Osteocyte (in vitro differentiated cells): Measurements from ENCODE around the gene JPH4. TPM values are rescaled to one million over a fixed set of nuclear protein-coding genes. Genes with fewer than 3 reads are reported as not detected.
"Not testable (repeated sequence)": the region's sequence is repeated elsewhere in the genome, so short reads cannot be mapped to it uniquely, and the experiment has no call there.

ENCODE experiments used
- DNase-seq: peaks from one replicate; pipeline ENCODE4 v3.0.0; 2021; ENCODE audit warnings: mixed read lengths; ENCODE audit not compliant: unreplicated experiment; ENCODE audit errors: extremely low spot score
- H3K27ac Mint-ChIP-seq: one replicate; pipeline ENCODE4 v1.8.0; 2021; ENCODE audit warnings: mild to moderate bottlenecking, mixed read lengths; ENCODE audit not compliant: unreplicated experiment
- H3K27me3 Mint-ChIP-seq: one replicate; pipeline ENCODE4 v1.8.0; 2021; ENCODE audit warnings: mixed read lengths; ENCODE audit not compliant: unreplicated experiment
- H3K36me3 Mint-ChIP-seq: one replicate; pipeline ENCODE4 v1.8.0; 2021; ENCODE audit warnings: mixed read lengths; ENCODE audit not compliant: unreplicated experiment
- H3K4me1 Mint-ChIP-seq: one replicate; pipeline ENCODE4 v1.8.0; 2021; ENCODE audit warnings: mixed read lengths; ENCODE audit not compliant: unreplicated experiment
- H3K4me3 Mint-ChIP-seq: one replicate; pipeline ENCODE4 v1.8.0; 2021; ENCODE audit warnings: mild to moderate bottlenecking, moderate library complexity, mixed read lengths; ENCODE audit not compliant: unreplicated experiment
- H3K9me3 Mint-ChIP-seq: one replicate; pipeline ENCODE4 v1.8.0; 2021; ENCODE audit warnings: mixed read lengths; ENCODE audit not compliant: unreplicated experiment
- total RNA-seq: library from RNA; stranded (reverse); gene quantifications from 2 replicates; pipeline ENCODE4 v1.2.1, GENCODE V29; 2021
- TF ChIP-seq, protein P1 (sequence below): fragments of 200-600 bp; sonication (generic); IDR thresholded peaks from 2 replicates; pipeline ENCODE4 v1.5.0; 2021; ENCODE audit warnings: antibody characterized with exemption, mild to moderate bottlenecking, moderate library complexity

The JPH4 gene
- total RNA-seq, 1 donor from 2014 or later = not detected

DNA sequence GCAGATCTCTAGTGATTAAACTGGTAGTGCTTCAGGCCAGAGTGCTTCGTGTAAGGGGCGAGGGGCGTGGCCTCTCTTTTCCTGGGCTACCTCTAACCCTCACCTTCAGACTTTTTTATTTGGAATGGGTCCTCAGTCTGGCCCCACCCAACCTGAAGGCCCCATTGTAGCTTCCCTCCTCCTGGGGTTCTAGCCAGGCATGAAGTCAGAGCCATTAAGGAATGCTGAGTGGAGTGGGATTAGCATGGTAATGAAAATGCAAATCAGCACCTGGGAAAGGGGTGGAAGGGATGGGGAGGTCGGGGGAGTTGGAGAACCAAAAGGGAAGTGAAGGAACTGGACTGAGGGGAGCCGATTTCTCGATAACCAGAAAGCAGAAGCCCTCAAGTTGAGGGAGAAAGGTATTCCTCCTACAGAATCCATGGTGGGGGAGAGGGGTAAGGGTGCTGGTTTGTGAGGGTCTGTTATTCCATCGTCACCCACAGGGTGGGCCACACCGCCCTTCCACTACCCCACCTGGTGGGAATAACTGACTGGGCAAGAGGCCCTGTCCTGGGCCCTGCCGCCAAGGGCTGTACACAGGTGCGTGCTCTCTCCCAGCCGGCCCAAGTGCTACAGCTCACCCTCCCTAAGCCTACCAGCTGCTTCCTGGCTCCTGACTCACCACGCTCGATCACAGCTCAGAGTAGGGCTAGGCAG lies 41.1 kb downstream of the JPH4 start:
- Mint-ChIP-seq H3K36me3 (no peaks in the 10 kb centered on the region), H3K27me3 (no peaks in the 10 kb centered on the region), H3K4me1 (peaks cover 2% of the 10 kb centered on the region), H3K27ac (no peak overlapping the region), H3K9me3 (no peaks in the 10 kb centered on the region), H3K4me3 (no peak overlapping the region)
- no peak for DNase-seq
- TF ChIP-seq, protein P1, sequence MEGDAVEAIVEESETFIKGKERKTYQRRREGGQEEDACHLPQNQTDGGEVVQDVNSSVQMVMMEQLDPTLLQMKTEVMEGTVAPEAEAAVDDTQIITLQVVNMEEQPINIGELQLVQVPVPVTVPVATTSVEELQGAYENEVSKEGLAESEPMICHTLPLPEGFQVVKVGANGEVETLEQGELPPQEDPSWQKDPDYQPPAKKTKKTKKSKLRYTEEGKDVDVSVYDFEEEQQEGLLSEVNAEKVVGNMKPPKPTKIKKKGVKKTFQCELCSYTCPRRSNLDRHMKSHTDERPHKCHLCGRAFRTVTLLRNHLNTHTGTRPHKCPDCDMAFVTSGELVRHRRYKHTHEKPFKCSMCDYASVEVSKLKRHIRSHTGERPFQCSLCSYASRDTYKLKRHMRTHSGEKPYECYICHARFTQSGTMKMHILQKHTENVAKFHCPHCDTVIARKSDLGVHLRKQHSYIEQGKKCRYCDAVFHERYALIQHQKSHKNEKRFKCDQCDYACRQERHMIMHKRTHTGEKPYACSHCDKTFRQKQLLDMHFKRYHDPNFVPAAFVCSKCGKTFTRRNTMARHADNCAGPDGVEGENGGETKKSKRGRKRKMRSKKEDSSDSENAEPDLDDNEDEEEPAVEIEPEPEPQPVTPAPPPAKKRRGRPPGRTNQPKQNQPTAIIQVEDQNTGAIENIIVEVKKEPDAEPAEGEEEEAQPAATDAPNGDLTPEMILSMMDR = no peak

DNA sequence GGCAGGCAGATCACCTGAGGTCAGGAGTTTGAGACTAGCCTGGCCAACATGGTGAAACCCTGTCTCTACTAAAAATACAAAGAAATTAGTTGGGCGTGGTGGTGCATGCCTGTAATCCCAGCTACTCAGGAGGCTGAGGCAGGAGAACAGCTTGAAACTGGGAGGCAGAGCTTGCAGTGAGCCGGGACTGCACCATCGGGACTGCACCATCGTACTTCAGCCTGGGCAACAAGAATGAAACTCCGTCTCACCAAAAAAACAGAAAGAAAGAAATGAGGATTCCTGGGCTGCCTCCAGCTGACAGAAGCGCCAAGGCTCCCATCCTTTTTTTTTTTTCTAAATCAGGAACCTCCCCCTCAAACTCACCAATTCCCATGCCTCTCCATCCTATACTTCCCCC lies 41.7 kb downstream of the JPH4 start:
- not testable (repeated sequence) for H3K4me1 Mint-ChIP-seq, H3K9me3 Mint-ChIP-seq, H3K4me3 Mint-ChIP-seq, H3K36me3 Mint-ChIP-seq, H3K27ac Mint-ChIP-seq, H3K27me3 Mint-ChIP-seq, DNase-seq

DNA sequence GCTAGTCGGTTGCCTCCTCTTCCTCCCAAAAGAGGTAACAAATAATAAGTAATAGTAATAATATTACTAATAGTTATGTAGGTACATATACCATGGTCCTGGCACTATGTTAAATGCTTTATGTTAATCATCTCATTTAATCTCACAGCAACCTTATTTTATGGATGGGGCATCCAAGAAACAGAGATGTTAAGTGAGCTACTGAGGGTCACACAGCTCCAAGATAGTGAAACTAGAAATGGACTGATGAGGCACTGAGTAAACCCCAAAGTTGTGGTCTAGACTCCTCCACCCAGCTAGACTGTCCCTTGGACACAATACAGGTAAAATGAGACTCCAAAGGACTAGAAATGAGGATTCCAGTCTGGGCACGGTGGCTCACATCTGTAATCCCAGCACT lies 42.1 kb downstream of the JPH4 start:
- Mint-ChIP-seq H3K36me3 (no peaks in the 10 kb centered on the region), H3K27me3 (no peaks in the 10 kb centered on the region), H3K4me3 (no peak overlapping the region), H3K4me1 (peaks cover 2% of the 10 kb centered on the region), H3K27ac (no peak overlapping the region), H3K9me3 (no peaks in the 10 kb centered on the region)
- TF ChIP-seq, protein P1 = no peak
- no peak for DNase-seq

DNA sequence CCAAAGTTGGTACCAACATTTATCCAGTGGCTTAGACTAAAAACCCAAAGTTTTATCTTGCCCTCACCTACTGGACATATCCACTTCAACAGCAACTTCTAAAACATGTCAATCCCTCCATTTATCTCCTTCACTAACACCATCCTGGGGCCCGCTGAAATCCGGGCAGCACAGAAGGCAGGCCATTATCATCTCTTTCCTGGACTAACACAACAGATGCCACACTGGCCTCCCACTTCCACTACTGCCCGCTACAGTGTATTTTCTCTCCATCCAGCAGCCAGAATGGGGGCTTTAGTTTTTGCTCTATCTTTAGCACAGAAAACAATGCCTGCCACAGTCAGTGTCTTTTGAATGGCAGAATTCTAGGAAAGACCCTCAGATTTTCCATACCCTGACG lies 42.6 kb downstream of the JPH4 start:
- no peak for DNase-seq
- no peak overlapping the region for H3K4me3 Mint-ChIP-seq
- TF ChIP-seq, protein P1 = no peak
- H3K9me3 Mint-ChIP-seq = no peaks in the 10 kb centered on the region
- H3K27me3 Mint-ChIP-seq = no peaks in the 10 kb centered on the region
- H3K36me3 Mint-ChIP-seq = no peaks in the 10 kb centered on the region
- peaks cover 2% of the 10 kb centered on the region for H3K4me1 Mint-ChIP-seq
- H3K27ac Mint-ChIP-seq = no peak overlapping the region

DNA sequence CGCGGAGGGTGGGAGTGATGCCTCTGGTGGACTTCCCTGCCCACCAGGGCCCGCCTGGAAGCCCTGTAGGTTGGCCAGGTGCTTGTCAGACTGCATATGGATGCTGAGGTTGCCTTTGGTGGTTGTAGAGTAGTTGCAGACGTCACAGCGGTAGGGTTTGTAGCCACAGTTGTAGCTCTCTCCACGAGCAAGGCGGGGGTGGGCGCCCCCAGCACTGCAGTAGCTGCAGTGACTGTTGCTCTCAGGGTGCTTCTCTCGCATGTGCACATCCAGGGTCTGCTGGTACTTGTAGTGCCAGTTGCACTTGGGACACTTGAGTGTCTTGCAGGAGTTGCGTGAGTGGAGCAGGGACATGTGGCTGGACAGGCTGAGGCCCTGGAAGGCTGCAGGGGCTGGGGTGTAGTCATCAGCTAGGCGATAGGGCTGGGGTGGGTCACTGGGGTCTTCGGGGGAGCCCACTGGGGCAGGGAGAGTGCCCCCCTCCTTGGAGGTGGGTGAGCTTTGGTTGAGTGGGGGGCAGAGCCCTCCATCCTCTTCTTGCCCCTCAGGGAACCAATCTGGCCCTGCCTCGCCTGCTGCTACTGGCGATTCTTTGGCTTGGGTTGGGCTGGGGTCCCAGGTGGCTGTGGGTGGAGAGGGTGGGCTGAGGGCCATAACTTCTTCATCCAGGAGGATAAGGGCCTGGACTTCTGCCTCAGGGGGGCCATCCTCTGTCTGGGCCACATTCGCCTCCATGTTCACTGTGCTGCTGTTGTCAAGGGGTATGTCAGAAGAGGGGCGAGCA lies 44.7 kb downstream of the JPH4 start:
- Mint-ChIP-seq H3K36me3 (no peaks in the 10 kb centered on the region), H3K4me3 (no peak overlapping the region), H3K27me3 (no peaks in the 10 kb centered on the region), H3K27ac (no peak overlapping the region), H3K4me1 (no peaks in the 10 kb centered on the region), H3K9me3 (no peaks in the 10 kb centered on the region)
- TF ChIP-seq, protein P1 = no peak
- no peak for DNase-seq
